Activated CD8-positive, alpha-beta memory T cell treated with anti-CD3 and anti-CD28 coated beads, Interleukin-2, amount 50 U/mL, for 48 hours (primary cell): Measurements from ENCODE around the gene ANKS1A.

Experiments used
- DNase-seq: peaks from one replicate; pipeline ENCODE4 v3.0.0-alpha.2; 2020

Gene ANKS1A

DNA sequence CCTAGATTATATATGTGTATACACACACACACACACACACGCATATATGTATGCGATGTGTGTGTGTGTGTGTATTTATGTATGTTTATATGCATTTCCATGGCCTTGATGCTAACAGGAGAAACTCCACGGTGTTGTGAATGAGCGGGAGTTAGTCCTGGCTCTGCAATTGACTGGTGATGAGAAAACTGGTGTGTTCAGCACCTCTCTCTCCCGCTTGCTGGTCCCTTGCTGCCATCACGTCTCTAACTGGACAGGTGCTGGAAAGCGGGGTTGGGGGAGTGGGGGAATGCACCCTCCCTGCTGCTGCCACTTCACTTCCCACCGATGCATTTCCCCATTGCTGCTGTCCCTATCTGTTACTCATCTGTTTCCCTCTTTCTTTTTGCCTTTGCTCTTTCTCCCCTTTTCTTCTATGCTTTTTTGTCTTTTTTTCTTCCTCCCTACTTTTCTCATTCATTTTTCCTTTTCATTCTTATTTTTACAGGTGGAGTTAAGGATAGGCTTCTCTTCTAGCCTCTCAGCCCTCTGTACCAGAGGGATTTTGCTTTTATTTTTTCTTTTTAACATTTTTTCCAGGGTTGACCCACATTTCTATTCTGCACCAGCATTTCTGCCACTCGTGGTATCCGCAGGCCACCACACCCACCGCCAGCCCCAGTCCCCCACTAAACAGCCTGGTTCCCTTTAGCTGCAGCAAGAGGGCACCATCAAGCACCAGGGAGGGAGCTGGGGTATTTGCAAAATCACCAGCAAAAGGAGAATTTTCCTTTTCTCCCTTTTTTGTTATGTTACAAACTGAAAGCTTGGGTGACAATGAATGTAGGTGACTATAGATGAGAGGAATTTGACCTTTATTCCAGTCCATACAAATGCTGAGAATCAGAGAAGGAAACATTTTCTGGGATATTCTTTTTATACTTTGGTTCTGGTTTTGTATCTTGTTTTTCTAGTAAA lies 136.5 kb downstream of the ANKS1A start:
- peak; percentile 25 for DNase-seq

DNA sequence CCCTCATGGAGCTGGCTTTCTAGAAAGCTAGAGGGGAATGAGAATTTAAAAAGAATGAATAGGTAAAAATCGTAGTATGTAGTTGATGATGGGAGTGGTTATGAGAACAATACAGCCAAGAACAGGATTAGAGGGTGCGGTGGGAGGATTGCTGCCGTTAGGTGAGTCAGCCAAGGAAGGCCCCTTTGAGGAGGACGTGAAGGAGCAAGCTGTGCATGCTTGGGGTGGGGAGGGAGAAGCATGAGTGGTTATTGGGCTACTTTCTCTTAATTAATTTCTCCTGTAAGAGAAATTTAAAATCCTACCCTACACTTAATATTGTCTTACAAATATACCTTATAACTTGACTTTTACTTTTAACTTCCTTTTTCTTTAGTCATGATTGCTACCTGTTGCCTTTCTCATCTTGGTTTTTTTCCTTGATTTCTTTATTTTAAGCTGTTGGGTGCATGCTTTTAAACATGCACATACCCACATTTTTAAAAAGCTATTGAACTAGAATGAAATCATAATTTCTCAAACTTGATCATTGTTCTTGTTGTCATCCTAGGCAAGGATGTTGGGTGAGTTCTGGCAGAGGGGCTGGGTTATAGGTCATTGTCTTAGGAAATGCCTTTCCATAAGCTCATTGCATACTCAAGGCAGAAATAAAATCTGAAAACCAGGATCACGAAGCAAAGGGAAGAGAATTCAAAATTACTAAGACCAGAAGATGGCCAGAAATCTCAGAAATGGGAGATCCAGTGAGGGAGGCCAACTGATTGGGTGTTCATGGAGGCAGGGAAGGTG lies 137.6 kb downstream of the ANKS1A start:
- DNase-seq: no peak

DNA sequence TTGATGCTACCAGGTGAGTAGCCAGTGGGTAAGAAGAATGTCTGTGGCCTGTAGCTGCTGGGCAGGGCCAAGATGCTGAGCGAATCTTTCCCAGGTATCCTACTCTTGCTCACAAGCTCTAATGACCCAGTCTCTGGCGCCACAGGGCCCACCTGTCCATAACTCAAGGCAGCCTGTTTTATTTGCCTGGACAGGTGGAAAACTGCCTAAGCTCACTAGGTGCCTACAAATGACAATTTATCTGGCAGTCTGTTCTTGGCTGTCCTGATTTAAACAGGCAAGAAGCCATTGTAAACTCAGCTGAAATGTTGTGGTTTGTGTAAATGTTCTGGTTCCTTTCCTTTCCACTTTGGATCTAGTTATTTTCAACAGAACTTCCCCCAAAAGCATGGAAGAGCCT lies 138.8 kb downstream of the ANKS1A start:
- DNase-seq: no peak

DNA sequence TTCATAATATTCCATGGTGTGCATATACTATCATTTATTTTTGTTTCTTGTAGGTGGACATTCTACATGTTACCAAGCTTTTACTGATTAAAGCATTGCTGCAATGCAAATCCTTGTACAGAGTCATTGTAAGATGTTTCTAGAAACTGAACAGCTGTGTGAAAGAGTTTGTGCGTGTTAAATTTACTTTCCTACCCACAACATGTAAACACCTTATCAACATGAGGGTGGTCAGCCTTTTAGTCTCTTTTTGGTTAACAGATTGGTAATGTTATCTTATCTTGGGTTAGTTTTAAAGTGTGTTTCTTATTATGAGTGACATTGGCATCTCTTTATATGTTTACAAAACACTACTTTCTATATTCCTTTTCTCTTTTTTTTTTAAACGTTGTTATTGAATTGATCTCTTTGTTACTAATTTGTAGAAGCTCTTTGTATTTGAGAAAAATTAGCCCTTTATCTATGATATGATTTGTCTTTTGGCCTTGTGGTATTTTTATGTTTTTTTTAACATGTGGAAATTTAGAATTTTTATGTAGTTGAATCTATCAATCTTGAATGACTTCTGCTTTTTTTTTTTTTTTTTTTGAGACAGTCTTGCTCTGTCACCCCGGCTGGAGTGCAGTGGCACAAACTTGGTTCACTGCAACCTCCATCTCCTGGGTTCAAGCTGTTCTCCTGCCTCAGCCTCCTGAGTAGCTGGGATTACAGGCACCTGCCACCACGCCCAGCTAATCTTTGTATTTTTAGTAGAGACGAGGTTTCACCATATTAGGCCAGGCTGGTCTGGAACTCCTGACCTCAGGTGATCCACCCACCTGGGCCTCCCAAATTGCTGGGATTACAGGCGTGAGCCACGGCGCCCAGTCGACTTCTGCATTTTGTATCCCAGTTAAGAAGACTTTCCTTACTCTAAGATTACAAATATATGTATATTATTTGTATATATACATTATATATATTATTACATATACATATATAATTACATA lies 140.0 kb downstream of the ANKS1A start:
- no peak for DNase-seq

DNA sequence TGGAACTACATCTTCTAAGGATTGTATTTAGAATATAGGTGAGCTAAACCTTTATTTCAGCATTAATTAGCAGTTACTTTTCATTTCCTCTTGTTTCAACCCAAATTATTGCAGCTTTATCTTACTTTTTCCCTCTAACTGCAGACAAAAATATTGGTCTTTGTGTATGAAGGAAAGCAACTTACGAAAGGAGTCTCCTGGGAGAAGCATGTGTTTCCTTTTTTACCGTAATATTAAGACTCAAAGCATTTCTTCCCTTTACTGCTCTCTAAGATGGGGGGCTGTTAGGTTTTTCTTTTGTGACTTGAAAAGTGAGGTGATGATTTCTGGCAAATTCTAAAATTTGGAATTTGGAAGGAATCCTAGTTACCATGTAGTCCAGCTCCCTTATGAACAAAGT lies 141.0 kb downstream of the ANKS1A start:
- DNase-seq: no peak

DNA sequence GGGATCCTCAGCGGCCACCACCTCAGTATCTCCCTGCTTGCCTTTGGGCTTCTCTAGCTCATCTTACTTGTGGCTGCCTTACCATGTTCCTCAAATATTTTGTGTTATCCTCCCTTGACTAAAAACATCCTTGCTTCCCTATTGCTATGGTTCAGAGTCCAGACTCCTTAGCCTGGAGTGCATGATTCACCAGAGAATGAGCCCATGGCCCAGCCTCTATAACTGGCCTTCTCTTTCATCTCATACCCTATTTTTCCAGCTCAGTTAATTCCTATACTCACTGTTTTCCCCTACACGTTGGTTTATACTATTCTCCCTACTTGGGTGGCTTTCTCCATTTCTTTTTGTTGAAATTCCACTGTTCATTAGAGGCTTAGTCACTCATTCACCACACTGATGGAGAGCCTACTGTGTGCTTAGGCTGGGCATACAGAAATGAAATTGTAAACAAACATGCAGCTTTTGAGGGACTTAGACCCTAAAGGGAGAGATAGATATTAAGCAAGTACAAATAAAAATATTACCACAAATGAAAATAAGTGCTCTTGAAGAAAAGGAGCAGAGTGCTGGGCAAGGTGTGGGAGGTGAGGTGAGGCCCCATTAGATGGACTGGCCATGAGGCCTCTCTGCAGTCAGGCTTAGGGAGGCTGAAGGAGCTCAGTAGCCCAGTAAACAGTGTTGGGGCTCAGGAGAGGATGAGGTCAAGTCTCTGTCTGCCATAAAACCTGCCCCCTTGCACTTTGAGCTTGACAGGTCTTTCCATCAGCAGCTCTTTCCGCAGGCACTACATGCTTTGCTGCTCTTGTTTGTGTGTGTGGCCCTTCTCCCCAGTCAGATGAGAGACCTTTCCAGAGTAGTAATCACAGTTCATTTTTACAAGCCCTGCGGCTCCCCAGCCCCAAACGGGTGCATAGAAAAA lies 142.8 kb downstream of the ANKS1A start:
- no peak for DNase-seq

DNA sequence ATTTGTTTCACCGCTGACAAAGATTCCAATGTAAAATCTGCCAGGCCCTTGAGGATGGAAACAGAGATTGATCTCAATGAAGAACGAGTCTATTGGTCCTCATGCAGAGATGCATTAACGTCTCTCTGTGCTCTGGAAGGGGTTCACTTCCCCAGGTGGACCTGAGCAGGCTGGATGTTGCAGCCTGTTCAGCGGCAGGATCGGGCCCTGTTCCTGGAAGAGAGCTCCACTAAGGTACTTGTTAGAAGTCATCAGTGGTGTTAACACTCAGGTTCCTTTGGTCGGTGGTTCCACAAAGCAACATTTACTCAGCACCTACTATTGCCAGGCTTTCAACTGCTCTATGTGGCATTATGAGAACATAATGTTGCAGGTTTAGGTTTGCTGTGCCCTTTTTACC lies 144.6 kb downstream of the ANKS1A start:
- DNase-seq: no peak

DNA sequence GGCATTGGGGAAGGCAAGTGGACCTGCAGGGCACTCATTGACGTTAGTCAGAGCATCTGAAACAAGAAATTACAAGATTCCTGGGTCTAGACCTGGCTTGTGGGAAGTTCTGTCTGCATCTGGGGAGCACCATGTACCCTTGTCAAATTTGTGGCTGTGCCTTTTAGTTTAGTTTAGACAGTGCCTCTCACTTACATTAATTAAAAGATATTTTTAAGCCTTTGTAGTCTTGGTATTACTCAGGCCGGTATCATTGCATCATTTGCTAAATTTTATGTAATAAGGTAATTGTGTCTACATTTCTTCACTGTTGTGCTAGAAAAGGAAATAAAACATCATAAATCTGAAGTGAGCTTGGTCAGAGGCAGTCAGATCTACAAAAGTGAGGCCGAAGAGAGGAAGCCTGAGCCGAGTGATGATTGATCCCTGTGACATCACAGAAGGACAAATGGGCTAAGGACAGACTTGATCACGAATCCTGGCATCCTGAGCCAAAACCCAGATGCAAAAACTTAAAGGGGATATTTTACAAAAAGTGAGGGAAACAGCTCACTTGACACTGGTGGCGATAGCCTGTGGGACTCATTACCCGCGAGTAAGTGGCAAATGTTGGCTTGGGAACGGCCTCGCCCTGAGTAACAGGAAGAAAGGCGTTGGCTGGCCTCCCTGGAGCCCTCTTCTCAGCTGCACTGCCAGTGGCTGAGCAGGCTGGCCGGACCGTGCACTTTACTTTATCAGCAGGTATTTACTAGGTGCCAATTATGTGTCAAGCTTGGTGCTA lies 145.5 kb downstream of the ANKS1A start:
- DNase-seq: no peak

DNA sequence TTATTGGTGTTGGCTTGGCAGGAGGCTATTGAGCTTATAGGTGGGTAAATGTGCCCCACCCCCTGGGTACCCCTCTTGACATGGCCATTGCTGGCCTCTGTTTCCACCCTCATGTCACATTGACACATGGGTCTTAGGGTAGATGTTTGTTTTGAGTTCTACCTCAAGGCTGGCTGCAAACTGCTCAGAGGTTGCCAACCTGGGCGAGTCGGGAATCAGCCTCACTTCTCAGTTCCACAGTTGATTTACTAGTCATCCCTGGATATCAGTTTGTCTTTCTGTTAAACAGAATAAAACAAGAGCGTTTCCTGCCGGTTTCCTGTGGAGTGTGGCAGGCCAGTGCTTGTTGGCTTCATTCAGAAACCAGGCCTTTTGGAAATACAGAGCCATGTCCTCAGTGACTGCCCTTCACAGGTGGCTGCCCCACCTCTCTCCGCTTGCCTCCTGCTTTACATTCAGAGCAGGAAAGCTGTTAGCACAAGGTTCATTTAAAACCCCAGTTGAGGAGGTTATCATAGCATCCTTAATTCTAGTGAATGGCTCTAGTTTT lies 146.5 kb downstream of the ANKS1A start:
- no peak for DNase-seq

DNA sequence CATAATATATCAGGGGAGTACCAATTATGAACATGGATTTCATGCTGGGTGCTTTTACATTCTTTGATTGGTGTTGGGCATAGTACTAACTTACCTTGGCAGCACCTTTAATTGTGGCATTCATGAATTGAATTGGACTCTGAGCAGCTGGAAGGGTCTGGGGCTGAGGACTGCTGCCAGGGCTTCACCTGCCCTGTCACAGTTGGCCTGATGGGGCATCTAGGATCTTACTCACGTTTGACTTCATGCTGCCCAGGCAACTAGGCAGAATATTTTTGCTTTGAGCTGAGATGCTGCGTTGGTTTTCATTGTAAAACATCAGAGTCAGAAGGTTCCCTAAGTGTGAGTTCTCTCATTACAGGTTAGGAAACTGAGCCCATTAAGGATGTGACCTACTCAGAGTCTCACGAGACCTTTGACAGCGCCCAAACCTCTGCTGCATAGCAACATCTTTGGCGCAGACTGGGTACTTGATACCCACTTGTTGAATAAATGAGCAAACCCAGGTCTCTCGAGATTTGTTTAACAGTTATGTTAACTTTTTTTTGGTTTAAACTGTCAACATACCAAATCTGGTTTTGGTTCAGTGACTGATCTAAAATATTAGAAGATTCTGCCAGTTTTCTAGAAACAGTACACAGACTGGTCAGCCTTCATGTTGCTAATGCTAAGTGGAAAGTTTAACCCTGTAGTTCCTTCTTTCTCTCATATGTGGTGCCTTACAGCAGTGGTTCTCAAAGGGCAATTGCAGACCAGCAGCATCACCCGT lies 147.2 kb downstream of the ANKS1A start:
- no peak for DNase-seq

DNA sequence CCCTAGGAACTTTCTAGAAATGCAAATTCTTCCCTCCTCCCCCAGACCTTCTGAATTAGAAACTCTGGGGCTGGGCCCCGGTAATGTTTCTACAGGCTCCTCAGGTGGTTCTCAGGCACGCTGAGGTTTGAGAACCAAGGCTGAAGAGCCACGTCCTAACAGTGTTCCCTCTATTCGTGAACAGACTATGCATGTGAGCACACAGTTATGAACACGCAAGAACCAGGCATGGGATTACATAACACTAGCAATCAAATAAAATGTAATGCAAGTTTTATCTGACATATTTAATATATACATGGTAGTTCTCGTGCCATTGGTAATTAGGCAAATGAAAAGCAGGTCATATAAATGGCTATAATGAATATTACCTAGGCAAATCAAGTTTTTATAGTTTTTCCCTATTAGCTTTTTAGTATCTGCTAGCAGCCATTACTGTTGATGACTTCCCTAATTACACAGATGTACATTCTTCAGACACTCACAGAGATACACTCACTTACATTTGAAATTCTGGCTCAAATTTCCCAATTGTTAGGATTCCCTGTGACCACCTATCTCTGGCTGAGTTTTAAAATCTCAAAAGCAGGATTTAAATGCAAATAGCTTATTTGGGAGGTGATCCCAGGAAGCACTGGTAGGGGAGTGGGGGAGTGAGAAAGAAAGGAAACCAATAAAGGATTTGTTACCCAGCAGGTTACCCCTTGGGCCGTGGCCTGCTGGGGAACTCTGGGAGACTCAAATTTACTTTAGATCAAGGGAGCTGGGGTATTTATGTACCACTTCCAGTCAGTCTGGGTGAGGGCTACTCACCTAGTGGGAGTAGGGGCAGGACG lies 148.0 kb downstream of the ANKS1A start:
- DNase-seq: no peak

DNA sequence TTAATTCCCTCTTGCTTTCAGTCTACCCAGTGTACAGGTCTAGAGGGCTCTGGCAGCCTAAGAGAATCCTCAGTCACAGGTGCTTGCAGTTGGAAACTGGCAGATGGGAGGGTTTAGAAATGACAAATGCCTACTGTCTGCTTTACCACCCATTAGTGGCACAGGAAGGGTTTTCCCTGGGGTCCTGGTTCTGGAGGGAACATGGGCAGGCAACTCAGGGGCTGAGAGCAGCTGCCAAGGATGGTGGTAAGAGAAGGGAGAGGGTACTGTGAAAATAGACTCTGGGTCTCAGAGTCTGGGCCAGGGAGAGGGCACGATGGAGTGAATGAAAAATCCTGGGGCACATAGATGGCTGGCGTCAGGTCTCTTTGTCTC lies 148.6 kb downstream of the ANKS1A start:
- DNase-seq: no peak

DNA sequence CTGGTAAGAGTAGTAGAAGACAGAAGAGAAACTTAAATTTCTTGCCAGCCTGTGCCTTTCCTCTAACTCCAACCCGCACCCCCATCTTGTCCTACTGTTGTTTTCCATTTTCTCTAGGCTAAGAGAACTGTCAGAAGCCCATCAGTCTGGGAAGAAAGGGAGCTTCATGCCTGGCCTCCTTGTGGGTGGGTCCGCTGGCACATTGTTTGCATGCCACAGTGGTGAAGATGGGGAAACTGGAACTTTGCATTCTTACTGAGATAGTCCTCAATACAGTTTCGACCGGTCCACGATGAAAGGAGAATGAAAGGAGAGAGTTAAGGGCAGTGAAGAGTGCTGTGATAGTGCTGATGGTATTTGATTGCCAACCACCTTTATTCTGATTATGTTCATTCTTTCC lies 149.0 kb downstream of the ANKS1A start:
- no peak for DNase-seq

DNA sequence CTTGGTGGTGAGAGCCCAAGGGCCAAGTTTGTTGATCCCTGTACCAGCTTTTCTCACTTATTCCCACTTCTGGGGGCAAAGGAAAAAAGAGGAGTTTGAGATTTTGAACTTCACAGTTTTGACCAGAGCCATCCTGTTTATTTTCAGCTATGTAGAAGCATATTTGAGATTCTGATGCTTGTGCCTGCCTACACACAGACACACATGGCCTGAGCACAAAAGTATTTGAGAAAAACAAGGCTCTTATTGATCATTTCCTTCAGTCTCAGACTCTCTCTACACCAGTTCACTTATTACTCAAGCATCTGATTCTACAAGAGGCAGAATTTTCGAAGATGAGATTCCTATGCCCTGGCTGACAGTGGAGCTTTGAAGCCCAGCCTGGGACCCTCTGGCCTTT lies 151.3 kb downstream of the ANKS1A start:
- no peak for DNase-seq

DNA sequence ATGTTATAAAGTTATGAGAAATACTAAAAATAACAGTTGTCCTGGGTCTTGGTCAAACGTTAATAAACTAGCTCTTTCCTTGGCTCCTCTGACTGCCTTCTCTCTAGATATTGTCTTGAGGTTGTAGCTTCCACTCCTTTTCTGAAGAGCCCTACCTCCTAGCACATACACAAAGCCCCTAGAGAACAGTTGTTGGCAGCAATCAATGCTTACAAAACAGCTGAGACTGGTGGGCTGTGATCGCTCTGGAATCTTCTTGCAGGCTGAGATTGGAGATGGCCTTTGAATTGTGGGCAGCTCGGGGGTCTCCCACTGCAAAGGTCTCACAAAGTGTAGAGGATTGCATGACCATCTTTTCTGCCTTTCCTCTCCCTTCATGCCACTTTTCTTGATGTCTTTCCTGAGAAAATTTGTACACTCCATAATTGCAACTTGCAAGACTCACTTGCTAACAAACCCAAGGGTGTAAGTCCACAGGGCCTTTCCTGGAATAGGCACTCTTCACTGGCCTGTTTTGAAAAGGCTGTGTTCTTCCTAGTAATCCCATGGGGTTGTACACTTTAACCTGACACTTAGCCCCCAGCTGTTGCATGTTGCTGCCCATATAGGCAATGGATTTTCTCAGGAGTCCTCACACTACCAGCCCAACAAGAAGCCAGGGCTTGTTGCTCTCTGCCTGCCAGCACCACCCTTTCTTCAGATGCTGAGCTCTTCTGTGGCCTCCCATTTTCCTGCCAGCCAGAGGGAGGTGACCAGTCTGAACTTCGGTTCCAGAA lies 152.2 kb downstream of the ANKS1A start:
- no peak for DNase-seq

DNA sequence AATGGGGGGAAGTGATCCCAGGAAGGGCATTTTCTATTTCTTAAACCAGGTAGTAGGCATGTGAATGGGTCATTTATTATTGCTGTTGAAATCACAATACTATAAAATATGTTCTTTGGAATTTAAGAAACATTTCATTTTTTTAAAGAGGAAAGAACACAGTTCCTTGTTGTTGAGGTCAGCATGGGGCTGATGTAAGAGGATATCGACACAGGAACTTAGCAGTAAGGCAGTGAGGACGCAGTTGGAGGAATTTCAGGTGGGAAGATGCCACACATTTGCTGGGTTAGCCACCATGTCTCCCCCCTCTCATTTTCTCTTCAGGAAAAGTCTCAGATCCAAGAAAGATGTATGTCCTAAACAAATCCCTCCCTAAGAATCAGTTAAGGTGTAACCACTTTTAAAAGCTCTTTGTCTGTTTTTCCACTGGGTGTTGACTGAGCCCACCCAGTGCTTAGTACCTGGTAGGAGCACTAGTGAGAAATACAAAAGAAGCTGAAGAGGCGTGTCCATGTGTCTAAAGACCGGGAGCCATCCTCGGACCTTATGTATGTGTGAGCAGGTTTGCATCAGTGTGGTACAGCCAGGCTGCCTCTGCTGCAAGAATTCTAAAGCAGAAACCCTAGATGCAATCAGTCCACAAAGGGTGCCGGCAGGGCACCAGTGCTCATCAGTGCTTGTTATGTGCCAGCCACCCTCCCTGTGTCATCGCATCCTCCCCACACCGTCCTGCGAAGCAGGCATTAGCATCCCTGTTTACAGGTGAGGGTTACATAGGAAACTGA lies 153.2 kb downstream of the ANKS1A start:
- DNase-seq: no peak
